ENCODE measurements around the gene FSTL3.

The FSTL3 gene

GRCh38 chr19:711254-711653, 35.1 kb downstream of the FSTL3 start:
- Histone ChIP-seq H3K27me3 (ENCODE audit: insufficient read depth, low read depth, severe bottlenecking) (no peaks in the 10 kb centered on the region), H3K36me3 (peaks cover 10% of the 10 kb centered on the region), H3K4me3 (ENCODE audit: low read depth, low read length) (peak overlapping the region; percentile 85), H3K27ac (peak overlapping the region; percentile 89), H3K9me3 (ENCODE audit: severe bottlenecking) (no peaks in the 10 kb centered on the region)
- no peak for TF ChIP-seq CTCF (IDR thresholded peaks at IDR 0.05; ENCODE audit: low read depth, low read length)
- peak; percentile 63 for DNase-seq

- H3K36me3 ChIP-seq = peaks cover 14% of the 10 kb centered on the region
- H3K4me3 ChIP-seq (ENCODE audit: low read depth, low read length) = no peak overlapping the region
- no peak overlapping the region for H3K27ac ChIP-seq
- no peak for TF ChIP-seq CTCF (IDR thresholded peaks at IDR 0.05; ENCODE audit: low read depth, low read length)
- no peak for DNase-seq
- H3K27me3 ChIP-seq (ENCODE audit: insufficient read depth, low read depth, severe bottlenecking) = no peaks in the 10 kb centered on the region
- no peaks in the 10 kb centered on the region for H3K9me3 ChIP-seq (ENCODE audit: severe bottlenecking)
These were observed 39.2 kb downstream of the FSTL3 start for GRCh38 chr19:715347-715746.

- no peak overlapping the region for H3K27ac ChIP-seq
- H3K36me3 ChIP-seq = peaks cover 5% of the 10 kb centered on the region; the same call in 1 of the 2 replicates
- no peaks in the 10 kb centered on the region for H3K9me3 ChIP-seq (ENCODE audit: severe bottlenecking)
- no peaks in the 10 kb centered on the region for H3K27me3 ChIP-seq (ENCODE audit: insufficient read depth, low read depth, severe bottlenecking)
- DNase-seq = no peak
- no peak for TF ChIP-seq CTCF (IDR thresholded peaks at IDR 0.05; ENCODE audit: low read depth, low read length)
- H3K4me3 ChIP-seq (ENCODE audit: low read depth, low read length) = no peak overlapping the region
These were observed 42.2 kb downstream of the FSTL3 start for GRCh38 chr19:718251-718951.

GRCh38 chr19:718991-719512, 42.9 kb downstream of the FSTL3 start:
- H3K27me3 ChIP-seq (ENCODE audit: insufficient read depth, low read depth, severe bottlenecking) = no peaks in the 10 kb centered on the region
- H3K9me3 ChIP-seq (ENCODE audit: severe bottlenecking) = no peaks in the 10 kb centered on the region
- no peak for DNase-seq
- TF ChIP-seq CTCF (IDR thresholded peaks at IDR 0.05; ENCODE audit: low read depth, low read length) = no peak
- H3K4me3 ChIP-seq (ENCODE audit: low read depth, low read length) = no peak overlapping the region
- peaks cover 5% of the 10 kb centered on the region; the same call in 1 of the 2 replicates for H3K36me3 ChIP-seq
- H3K27ac ChIP-seq = no peak overlapping the region

- Histone ChIP-seq H3K27ac (no peak overlapping the region), H3K27me3 (ENCODE audit: insufficient read depth, low read depth, severe bottlenecking) (no peaks in the 10 kb centered on the region), H3K9me3 (ENCODE audit: severe bottlenecking) (no peaks in the 10 kb centered on the region), H3K36me3 (peaks cover 5% of the 10 kb centered on the region; the same call in 1 of the 2 replicates), H3K4me3 (ENCODE audit: low read depth, low read length) (no peak overlapping the region)
- no peak for DNase-seq
- no peak for TF ChIP-seq CTCF (IDR thresholded peaks at IDR 0.05; ENCODE audit: low read depth, low read length)
These were observed 43.6 kb downstream of the FSTL3 start for GRCh38 chr19:719636-720344.
